ENCODE results near the gene CCNL2.

DNA sequence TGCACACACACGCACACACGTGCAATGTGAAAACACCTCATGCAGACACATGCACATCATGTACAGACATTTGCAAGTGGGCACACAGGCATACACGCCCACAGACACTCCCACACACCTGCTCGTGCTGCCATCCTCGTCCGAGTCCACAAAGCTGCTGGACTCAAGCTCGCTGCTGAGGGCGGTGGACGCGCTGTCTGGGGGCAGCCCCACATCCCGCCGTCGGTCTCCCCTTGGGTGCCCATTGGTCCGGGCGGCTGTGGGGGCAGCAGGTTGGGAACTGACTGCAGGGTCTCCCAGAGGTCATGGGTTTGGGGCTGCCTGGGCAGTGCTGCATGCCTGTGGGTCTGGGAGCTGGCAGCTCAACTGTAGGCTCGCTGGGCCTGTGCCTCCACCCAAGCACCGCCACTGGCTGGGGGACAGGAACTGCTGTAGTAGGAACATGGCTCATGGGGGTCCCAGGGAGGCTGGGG lies 57.5 kb downstream of the CCNL2 start:
- no peak for TF ChIP-seq CTCF (IDR thresholded peaks at IDR 0.05; ENCODE audit: poor library complexity)
- TF ChIP-seq EZH2 (IDR thresholded peaks at IDR 0.05; ENCODE audit: borderline replicate concordance): no peak

Data from hepatocyte (in vitro differentiated cells).